GM19463 (cell line): ENCODE measurements around the gene THSD4.

Experiments used
- ATAC-seq: cut with Tn5 transposase; IDR thresholded peaks from one replicate; pipeline ENCODE4 v1.9.1; 2021; ENCODE audit warnings: mild to moderate bottlenecking, moderate library complexity; ENCODE audit not compliant: unreplicated experiment

THSD4 gene

DNA sequence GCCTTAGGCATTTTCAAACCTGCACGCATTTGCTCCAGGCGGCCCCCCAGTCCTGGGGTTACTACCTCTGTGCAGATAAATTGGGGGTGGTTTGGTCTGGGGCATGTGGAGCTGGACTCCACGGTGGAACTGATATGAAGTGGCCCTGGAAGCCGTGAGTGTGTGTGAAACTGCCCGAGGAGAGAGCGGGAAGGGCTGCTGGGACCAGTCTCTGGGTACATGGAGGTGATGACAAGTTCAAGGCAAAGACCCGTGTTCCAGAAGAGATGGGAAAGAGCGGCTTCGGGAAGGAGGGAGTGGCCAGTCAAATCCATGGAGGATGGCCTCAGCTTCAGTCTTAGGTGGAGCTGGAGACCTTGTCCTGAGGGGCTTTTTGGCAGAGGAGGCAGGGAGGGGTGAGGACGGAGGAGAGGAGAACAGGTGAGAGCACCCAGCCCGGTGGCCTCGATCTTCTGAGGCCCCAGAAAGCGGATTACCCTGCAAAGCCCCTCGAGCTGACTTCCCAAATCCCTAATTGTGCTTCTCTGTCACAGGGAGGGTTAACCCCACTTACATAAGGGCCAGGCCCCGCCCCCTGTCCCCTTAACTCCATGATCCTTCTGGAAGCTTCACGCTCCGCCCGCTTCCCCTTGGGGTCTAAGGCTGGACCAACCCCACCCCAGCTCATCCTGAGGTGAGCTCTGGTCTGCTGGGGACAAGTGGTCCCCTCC is 693.2 kb downstream of the THSD4 start:
- ATAC-seq, result no peak

DNA sequence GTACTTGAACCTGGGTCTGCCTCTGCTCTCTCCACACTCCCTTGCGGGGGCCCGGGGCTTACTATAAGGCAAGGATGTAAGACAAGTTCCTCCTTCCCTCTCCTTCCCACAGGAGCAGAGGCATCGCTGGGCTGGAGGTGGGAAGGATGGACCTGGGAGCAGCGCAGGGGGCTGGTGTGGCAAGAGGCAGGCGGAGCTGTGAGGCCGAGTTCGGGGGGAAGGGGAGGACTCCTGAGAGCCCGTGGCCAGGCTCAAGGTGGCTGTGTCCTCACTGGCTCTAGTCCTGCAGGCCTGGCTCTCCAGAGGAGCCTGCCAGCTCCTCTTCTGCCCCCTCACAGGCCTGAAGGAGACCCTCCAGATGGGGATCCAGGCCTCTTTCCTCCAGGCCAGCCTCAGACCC is 694.1 kb downstream of the THSD4 start:
- no peak for ATAC-seq

DNA sequence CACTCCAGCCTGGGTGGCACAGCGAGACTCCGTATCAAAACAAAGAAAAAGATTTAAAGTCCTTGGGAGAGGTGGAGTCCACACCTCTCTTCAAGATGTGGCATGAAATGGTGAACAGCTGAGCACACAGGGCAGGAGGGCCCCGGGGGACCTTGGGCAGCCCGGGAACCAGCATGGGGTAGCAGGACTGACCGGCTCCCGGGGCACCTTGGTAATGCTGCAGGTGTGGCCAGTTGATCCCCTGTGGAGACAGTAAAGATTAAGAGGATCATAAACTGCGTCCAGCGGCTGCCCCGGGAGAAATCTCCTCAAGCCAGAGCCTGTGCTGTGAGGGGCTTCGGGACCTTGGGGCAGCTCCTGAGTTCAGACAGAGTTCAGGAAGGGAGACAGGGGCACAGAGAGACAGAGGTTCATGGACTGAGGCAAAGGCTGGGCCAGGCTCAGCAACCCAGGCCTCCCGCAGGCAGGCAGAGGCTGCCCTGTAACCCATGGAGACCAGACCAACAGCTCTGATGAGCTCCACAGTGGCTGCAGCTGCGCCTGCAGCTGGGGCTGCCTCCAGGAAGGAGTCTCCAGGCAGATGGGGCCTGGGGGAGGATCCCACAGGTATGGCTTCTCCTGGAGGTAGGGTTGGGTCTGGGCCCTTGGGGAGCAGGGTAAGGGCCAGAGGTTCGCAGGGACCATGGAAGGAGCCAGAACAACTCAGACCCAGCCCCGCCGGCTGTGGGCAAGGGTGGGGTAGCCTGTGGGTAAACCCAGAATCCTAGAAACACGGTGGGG is 695.2 kb downstream of the THSD4 start, which contains the start of gene NR2E3:
Gene NR2E3, plus strand, starts transcription at position 299 of the 780 bp plus-strand sequence. Its CDS starts 190 bp downstream, at position 489.
- no peak for ATAC-seq

DNA sequence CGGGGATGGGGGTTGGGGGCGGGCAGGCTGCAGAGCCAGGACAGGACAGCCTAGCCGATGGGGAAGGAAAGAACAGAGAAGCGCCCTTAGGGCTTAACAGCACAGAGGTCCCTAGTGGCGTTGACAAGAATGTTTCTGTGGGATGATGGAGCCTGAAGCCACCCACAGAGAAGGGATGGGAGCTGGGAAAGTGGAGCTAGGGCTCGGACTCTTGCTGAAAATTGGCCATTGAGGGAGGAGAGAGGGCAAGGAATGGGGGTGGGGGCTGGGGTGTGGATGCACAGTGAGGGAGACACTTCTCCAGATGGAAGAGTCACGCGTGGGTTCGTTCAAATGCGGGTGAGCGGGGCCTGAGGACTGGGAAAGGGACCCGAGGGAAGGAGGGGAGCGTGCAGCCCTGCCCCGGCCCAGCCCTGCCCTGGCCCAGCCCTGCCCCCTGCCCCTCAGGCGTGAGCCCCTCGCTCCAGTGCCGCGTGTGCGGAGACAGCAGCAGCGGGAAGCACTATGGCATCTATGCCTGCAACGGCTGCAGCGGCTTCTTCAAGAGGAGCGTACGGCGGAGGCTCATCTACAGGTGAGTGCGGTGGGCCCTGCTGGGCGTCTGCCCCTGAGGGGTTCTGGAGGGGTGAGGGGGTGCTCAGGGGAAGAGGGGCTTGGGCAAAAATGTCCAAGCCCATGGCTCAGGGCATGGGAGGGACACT is 695.9 kb downstream of the THSD4 start:
- ATAC-seq, result no peak

DNA sequence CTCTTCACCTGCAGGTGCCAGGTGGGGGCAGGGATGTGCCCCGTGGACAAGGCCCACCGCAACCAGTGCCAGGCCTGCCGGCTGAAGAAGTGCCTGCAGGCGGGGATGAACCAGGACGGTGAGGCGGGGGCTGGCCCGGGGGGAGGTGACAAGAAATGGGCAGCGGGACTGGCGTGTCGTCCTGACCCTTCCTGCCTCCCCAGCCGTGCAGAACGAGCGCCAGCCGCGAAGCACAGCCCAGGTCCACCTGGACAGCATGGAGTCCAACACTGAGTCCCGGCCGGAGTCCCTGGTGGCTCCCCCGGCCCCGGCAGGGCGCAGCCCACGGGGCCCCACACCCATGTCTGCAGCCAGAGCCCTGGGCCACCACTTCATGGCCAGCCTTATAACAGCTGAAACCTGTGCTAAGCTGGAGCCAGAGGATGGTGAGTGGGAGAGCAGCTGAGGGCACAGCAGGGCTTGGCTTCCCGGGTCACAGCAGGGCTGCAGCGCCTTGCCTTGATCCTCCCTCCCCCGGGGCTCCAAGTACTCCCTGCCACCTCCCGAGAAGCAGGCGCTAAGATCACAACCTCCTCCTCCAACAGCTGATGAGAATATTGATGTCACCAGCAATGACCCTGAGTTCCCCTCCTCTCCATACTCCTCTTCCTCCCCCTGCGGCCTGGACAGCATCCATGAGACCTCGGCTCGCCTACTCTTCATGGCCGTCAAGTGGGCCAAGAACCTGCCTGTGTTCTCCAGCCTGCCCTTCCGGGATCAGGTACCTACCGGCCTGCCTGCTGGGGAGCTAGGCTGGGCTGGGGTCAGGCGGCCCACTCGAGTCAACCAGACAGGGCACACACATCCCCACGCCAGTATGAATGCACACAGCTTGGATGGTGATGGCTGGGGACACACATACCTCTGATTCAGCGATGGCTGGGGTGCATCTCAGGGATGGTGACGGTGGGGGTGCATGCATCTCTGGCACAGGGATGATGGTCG is 696.8 kb downstream of the THSD4 start:
- no peak for ATAC-seq

DNA sequence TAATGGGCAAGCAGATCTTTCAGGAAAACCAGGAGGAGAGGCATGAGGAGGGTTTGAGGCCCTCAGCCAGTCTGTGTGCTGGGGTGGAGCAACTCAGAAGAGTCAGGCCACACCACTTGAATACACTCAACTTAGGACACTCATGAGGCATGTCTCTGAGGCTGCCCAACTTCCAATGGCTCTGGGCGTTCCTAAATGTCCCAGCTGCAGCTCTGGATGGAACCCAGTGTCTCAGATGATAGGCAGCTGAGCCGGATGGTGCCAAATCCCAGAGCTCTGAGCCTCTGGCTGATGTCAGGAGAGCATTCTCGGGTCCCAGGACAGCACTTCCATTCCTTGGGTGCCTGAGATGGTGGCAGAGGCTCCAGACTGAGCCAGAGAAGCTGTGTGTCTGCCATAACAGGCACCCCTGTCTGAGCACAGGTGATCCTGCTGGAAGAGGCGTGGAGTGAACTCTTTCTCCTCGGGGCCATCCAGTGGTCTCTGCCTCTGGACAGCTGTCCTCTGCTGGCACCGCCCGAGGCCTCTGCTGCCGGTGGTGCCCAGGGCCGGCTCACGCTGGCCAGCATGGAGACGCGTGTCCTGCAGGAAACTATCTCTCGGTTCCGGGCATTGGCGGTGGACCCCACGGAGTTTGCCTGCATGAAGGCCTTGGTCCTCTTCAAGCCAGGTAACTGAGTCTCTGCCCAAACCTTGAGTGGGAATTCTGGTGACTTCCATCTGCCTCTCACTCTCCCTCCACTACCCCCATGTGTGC is 697.9 kb downstream of the THSD4 start:
- ATAC-seq, result no peak

DNA sequence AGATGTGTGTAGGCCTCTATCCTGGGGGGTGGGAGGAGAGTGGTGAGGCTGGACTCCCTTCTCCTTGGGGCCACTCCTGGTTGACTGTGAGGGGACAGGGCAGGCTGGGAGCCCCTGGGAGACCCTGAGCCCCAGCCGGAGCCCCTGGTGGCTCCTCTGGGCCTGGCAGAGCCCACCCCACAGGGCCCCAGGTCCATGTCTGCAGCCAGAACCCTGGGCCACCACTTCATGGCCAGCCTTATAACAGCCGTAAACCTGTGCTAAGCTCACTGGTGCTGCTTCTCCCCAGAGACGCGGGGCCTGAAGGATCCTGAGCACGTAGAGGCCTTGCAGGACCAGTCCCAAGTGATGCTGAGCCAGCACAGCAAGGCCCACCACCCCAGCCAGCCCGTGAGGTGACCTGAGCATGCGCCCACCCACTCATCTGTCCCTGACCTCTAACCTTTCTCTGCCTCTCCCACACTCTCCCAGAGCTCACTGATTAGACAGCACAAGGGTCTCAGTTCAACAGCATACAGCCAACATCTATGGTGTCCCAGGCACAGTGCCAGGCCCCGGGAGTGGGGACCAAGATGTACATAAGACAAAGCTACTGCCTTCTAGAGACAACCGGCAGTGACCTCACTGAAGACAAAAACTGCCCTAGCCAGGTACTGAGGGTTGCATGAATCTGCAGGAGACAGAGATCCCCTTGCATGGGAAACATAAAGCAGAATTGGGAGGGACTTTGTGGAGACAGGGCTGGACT is 698.6 kb downstream of the THSD4 start:
- ATAC-seq, result no peak

DNA sequence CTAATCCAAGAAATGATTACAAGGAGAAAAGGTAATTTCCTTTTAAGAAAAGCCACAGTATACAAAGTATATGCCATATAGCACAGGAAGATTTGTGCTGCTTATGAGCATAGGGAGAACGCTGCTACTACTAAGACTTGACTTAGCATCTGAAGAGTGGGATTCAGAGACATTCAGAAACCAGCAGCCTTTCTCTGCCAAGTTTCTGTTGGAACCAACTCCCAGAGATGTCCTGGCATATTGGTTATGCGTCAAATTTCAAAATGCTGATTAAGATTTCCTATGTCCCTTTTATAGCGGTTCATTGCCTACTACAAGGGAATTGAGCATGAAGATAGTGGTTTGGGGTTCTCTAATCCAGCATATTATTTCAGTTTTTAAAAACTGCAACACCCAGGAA is 700.0 kb downstream of the THSD4 start:
- ATAC-seq, result no peak

DNA sequence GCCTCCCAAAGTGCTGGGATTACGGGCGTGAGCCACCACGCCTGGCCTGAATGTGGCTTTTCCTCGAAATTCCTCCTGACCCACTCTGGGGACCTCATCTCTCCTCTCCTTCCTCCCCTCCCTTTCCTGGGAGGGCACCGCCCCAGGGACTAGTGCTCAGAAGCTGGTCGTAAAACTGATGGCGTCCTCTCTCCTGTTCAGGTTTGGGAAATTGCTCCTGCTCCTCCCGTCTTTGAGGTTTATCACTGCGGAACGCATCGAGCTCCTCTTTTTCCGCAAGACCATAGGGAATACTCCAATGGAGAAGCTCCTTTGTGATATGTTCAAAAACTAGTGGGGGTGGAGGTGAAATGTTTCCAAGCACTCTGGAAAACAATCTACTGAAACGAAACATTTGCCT is 702.1 kb downstream of the THSD4 start:
- ATAC-seq, result no peak

DNA sequence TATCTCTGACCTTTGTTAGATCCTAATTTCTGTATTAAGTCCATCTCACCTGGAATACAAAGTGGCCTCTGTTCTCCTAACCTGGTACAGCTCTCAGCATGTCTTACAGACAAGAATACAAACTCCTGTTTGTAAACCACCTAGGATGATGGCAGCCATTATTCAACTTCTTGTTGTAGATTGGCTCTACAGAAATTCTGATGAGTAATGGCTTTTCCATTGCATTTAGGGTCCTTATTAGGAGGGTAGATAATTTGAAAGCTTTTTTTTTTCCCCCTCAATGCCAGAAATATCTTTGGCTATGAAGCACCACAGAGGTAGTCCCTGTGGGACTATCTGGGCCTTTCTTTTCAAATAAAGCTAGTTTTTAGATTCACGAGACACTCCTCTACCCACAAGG is 704.9 kb downstream of the THSD4 start:
- no peak for ATAC-seq

DNA sequence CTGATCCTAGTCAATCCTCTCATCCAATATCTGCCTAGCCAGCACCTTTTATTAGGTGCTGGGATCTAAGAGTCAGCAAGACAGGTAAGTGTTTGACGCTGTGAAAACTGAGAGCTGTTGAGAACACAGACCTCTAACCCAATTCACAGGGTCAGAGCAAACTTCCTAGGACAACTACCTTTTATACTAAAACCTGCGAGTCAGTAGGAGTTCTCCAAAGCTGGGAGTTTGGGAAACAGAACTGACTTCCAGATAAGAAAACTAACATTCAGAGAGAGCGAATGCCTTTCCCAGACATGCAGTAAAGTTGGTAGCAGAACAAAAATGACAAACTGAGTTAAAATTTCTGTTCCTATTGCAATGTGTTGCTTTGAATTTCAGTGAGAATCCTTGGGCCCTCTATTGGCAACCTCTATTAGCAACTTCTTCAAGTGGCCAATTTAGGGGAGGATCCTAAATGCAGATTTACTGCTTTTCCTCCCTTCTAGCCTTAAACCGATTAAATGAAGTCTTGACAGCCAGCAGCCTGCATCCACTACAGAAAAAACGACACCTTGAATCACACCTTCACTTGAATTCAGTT is 706.4 kb downstream of the THSD4 start:
- ATAC-seq, result no peak

DNA sequence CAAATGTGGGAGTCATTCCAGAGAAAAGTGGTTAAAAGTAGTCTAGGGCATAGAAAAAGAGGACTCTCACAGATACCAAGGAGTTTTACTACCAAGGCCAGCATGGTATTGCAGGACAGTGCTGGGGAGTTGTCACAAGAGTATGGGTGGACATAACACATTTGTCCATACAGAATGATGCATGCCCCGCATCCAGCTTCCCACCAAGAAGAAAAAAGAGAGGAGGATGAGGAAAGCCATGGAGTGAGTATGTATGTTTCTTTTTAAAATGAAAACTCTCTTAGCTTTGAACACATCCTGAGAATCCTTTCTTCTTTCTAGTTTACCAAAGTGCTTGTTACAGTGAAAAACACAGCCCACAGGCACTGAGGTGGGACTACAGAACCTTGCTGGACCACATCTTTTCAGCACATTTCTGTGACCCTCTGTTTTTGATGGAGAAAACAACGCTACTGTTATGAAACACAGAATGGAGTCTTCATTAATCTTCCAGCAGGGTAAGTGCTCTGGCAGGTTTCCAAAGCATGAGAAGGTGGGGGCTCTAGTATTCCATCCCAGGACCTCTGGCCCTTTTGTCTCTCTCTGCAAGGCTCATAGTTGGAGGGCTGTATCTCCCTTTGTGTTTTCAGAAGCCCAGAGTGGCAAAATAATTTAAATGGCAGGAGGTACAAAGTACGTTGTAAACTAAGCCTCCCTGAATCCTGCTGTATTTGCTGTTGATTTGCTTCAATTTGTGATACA is 707.8 kb downstream of the THSD4 start:
- ATAC-seq, result no peak

DNA sequence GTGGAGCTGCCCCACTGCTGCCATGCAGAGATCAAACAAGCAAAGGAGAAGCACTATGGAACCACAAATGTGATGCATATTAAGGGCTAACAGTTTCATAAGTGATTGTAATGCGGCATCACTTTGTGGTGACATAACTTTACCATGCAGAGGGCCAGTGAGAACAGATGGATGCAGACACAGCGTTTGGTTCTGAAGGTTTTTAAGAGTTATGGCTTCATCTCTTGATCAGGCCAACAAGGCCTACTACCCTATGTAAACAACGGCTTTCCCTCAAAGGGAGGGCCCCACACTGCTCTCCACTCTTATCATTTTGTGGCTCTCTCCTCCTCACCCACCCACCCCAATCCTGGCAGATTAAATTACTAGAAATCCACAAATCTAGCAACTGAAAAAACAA is 708.5 kb downstream of the THSD4 start:
- ATAC-seq, result no peak

DNA sequence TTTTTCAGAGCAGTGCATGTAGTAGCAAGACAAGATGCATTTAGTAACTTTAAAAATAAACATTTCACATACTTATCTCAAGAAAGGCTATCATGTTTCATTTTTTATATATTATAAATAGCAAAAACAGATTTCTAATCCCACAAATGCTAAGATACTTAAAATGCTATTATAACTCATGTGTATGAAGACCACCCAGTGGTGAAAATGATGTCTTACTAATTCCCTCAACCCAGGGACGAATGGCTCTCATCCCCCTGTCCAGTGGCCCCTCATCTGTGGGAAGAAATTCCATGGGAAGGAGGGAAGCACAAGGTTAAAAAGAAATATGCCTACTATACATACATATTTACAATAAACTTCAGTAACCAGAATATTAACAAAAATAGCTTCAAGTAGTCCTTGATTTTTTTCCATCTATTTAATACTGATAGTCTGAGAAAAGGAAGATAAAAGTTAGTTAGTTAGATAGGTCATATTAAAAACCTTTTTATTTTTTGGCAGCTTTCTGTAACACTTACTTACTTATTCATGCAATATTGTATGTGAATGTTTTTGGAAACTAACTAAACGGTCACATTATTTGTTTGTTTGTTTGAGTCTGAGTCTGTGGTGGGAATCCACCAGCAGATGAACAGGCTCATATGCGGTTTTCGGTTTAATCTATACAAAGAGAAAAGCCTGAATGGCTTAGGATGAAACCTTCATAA is 709.9 kb downstream of the THSD4 start:
- ATAC-seq, result no peak

DNA sequence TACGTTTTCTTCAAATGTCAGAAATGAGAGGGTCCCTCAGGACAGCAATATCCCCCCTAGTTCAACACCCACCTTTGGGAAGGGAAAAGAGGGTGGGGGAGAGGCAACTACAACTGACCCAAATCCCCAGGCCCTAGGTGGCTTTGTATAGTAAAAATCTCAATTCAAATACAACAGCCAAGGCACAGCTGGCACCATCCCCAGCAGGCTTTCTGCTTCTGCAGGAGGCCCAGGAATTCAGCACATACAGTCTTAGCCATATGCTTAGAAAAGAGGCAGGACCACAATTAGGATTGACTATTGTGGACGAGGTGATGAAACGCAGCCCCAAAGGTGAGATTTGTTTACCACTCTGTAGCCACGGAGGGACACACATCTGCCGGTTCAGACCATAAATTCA is 710.9 kb downstream of the THSD4 start:
- no peak for ATAC-seq

DNA sequence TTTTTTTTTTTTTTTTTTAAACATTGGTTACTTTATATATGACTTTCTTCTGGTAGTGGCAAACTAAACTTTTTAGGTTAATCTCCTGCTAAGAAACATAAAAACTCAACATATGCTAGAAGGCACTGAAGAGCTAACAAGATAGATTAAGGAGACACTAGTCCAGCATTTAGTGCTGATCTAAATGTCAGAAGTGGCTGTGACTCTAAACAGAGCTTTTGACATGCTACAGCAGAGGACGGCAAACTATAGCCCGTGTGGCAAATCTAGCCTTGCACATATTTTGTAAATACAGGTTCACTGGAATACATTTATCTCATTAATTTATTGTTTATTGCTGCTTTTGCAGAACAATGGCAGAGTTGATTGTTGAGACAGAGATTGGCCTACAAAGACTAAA is 715.7 kb downstream of the THSD4 start:
- no peak for ATAC-seq
